HG02759 (cell line): ENCODE data around the gene NAT8.
"Not testable (repeated sequence)": the region's sequence is repeated elsewhere in the genome, so short reads cannot be mapped to it uniquely, and the experiment has no call there.

ENCODE experiments used
- ATAC-seq: cut with Tn5 transposase; IDR thresholded peaks from one replicate; pipeline ENCODE4 v1.9.1; 2021; ENCODE audit warnings: mild to moderate bottlenecking, moderate library complexity; ENCODE audit not compliant: unreplicated experiment

Gene NAT8

GRCh38 chr2:73638429-73638828, 3.8 kb downstream of the NAT8 start:
- ATAC-seq, result no peak

DNA sequence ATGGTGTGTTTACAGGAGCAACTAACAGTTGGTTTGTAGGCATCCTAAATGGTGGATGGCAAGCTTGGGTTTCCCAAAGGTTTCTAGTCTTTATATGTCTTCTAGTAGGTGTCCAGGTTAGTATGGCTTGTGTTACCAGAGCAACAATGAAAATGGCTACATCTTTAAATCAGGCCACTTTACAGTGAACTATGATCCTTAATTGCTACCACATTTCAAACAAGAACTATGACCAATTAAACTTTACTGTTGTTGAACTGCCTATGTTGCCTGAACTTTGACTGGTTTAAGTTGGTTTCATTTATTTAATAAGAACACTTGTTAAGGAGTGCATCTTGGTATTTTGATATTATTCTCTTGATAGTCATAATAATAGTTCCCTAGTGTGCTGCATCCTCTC, 5.2 kb downstream of the NAT8 start:
- ATAC-seq, result not testable (repeated sequence)

DNA sequence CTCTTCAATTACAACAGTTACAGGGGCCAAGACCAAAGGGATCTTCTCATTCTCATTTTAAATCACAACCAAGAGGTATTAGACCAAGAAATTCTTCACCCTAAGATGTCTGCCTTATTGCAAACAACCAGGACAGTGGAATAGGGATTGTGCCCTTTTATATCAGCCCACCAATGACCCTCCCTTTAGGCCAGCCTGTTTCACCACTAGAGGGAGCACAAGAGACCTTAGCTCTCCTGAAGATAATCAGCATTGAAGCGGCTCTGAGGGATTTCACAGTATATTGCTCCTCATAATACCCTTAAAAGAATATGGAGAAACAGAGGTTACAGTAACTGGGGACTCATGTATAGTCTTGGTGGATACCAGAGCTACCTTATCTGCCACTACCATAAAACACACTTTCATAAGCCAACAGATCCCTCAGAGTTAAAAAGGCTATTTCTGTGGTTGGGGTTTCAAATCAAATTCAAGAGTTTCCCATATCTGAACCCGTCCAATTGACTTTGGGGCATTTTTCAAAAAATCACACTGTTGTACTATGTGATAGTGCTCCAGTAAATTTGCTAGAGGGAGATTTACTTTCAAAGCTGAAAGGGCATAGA, 11.5 kb downstream of the NAT8 start:
- ATAC-seq, result peak; percentile 71

GRCh38 chr2:73628493-73628892, 13.7 kb downstream of the NAT8 start:
- peak; percentile 52 for ATAC-seq

DNA sequence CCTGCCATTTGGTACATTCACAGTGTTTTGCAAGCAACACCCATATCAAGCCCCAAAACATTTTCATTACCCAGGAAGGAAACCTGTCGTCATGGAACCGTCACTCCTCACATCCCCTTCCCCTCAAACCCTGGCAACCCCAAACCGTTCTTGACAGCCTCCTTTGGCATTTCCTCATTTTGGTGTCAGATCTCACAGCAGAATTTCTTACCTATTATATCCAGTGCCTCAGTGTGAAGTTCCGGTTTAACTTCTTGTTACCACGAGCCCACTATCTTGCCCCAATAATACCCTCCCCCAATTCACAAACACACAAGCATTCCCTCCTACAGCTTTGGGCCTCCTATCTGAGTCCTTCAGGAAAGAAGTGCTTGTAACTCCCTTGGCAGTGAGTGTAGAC, 16.0 kb downstream of the NAT8 start:
- ATAC-seq, result not testable (repeated sequence)

DNA sequence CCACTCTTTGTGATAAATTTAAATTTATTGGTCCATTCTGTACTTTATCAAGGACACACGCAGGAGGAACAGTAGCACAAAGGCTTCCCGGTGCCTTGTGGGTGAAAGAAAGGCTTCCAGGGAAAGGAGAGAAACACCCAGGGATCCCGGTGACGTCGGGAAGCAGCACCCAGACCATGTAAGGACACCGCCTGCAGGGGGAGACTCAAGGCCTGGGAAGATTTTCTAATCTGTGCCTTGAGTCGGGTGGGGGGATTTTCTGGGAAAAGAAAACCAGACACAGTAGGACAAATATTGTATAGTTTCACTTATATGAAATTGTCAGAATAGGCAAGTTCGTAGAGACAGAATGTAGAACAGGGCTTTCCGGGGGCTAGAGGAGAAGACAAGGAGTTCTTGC, 17.6 kb downstream of the NAT8 start:
- ATAC-seq, result not testable (repeated sequence)

DNA sequence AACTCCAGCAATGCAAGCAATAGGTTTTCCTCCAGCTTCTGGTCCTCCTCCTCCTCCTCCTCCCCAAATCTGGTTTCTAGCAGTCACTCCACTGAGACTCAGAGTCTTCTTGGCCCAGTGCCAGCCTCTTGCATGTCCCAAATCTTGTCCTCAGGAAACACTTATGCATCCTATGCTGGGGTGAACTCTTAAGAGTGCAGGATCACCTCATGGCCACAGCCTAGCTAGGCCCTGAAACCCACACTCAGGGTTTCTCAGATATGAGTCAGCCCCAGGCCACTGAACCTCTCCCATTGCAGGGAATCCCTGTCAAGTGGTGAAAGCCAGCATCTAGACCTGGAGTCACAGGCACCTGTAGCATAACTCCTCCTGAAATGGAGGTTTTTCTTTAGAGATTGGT, 18.2 kb downstream of the NAT8 start:
- ATAC-seq, result not testable (repeated sequence)

- ATAC-seq, result not testable (repeated sequence)
These were observed 22.3 kb downstream of the NAT8 start for GRCh38 chr2:73619925-73620324.

DNA sequence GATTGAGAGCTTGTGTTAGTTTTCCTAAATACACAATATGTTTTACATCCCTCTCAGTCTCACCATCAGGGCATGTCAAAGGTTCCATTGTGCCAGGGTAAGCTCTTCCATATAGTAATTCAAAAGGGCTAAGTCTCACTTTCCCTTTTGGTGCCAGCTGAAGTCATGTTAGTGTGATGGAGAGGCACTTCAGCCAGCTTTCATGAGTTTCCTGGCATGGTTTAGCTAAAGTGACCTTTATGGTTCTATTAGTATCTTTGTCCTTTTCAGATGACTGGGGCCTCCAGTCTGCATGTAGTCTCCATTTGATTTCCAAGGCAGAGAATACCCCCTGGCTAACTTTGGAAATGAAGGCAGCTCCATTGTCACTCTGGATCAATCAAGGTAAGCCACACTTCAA, 27.2 kb downstream of the NAT8 start:
- ATAC-seq, result no peak

- no peak for ATAC-seq
These were observed 28.1 kb downstream of the NAT8 start for GRCh38 chr2:73614105-73614504.

DNA sequence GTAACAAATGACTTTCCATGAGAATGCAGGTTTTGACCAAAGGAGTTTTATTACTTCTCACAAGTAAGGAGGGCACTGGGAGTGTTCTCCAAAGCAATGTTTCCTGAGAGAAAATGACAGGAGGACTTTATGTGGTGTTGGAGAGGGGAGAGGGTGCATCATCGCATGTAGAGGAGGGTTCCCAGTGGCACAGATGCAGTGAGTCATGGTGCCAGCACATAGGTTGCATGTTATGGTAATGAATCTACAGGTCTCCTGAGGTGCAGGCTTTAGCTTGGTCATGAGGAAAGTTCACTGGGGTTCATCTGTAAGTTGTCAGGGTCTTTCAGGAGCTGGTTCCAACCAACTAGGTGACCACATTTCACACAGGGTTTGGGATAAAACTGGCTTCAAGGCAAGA, 30.4 kb downstream of the NAT8 start:
- ATAC-seq, result no peak

GRCh38 chr2:73611193-73611592, 31.0 kb downstream of the NAT8 start:
- no peak for ATAC-seq

GRCh38 chr2:73610111-73610510, 32.1 kb downstream of the NAT8 start:
- ATAC-seq, result no peak

GRCh38 chr2:73604589-73604988, 37.6 kb downstream of the NAT8 start:
- not testable (repeated sequence) for ATAC-seq

- peak; percentile 70 for ATAC-seq
These were observed 39.1 kb downstream of the NAT8 start for GRCh38 chr2:73603099-73603588.

GRCh38 chr2:73601780-73602179, 40.4 kb downstream of the NAT8 start:
- ATAC-seq, result no peak

DNA sequence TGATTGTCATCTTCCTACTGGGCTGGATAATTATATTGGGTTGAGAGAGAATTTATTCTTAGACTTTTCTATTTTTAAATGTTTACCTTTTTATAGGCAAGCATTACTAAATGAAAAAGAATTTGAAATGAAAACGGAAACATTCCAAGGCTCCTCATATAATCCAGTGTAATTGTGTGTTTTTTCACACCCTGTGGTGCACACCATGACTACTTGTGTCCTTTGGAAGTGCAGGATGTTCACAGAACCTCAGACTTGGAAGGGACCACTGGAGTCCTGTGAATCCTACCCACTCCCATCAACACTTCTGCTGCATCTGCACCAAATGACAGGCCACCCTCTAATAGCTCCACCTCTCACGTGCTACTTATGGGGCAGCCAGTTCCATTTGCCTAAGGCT, 48.0 kb downstream of the NAT8 start:
- no peak for ATAC-seq

DNA sequence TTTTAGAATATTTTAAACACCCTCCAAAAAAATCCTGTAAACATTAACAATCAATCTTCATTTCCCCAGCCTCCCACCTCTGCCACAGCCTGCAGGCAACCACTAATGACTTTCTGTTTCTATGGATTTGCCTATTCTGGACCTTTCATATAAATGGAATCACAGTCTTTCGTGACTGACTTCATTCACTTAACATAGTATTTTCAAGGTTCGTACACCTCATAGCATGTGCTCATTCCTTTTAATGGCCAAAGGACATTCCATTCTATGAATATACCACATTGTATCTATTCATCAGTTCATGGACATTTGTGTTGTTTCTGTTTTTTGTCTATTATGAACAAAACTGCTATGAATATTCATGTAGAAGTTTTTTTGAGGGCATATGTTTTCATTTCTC, 48.5 kb downstream of the NAT8 start:
- no peak for ATAC-seq
